ENCODE measurements around the gene OR8B3.

Gene OR8B3

DNA sequence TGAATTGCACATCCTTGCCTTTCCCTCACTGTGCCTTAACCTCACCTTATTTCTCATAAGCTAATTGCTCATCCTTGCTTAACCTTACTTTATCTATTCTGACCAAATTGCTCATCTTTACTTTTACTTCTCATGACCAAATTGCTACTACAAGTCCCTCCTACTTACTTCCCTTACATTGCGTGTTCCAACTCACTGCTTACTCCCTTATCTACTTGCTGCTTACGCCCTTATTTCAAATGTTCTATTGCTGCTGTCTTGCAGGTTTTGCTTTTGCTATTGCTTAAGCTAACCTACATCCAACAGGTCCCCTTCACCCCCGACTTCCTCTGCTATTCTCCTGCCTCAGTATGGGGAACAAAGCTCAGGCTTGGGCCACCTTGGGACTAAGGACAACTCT lies 22.5 kb downstream of the OR8B3 start:
- DNase-seq (ENCODE audit: low read depth in 2 of 2), result no peak

DNA sequence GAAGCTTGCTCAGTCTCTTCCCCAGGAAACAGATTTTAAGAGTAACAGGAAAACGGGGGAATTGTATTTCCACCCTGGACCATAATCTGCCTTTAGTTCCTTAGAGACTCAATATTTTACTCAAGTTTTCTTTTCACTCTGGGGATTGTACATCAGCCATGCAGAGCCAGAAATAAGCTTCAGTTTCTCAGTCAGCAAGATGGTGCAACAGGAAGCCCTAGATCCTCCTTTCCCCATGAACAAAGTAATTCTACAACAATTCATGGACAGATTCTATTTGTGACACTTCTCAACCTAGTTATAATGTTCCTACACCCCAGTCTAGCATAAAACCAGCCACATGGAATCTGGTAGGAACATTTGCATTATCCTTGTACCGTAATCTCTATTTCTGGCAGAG lies 39.3 kb downstream of the OR8B3 start:
- no peak for DNase-seq (ENCODE audit: low read depth in 2 of 2)

GRCh38 chr11:124346311-124346955 lies 52.4 kb downstream of the OR8B3 start:
- DNase-seq (ENCODE audit: low read depth in 2 of 2), result no peak

All from stimulated activated CD8-positive, alpha-beta memory T cell treated with anti-CD3 and anti-CD28 coated beads, Interleukin-7, amount 100 ng/mL, for 1 hour (primary cell).